ENCODE results near the gene PGBD1.

Gene PGBD1

GRCh38 chr6:28336284-28337120, 55.1 kb downstream of the PGBD1 start:
- peak; percentile 52 for DNase-seq

DNA sequence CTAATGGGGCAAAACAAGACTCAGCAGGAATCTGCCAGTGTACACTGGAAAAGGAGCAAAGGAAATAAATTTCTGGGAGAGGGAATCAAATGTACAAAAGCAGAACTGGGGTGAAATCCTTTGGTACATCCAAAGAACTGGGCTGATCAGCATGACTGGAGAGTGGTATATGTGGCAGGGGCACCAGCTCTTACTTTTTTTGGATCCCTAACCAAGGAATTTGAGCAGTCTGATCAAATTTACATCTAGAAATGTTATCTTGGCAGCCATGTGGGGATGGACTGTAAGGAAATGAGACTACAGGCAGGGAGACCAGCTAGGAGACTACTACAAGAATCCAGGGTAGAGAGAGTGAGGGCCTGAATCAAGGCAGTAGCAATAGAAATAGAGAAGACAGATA, 55.7 kb downstream of the PGBD1 start:
- DNase-seq: no peak

DNA sequence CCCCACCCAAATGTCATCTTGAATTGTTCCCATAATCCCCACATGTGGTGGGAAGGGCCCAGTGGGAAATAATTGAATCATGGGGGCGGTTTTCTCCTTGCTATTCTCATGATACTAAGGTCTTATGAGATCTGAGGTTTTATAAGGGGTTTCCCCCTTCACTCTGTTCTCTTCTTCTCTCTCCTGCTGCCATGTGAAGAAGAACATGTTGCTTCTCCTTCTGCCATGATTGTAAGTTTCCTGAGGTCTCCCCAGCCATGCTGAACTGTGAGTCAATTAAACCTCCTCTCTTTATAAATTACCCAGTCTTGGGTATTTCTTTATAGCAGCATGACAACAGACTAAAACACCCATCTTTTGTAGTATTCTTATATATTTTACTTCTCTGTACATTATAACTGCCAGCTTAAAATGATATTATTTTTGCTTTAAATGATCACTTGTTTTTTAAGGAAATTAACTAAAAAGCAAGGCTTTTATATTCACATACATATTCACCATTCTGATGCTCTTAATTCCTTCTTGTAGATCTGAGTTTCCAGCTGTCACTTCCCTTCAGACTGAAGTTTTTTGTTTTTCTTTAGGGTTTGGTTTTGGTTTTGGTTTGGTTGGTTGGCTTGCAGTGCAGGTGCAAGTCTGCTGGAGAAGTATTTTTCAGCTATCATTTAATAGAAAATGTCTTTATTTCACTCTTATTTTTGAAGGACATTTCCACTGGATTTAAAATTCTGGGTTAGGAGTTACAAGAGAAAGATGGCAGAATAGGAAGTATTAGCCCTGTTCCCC, 59.1 kb downstream of the PGBD1 start:
- DNase-seq: no peak

DNA sequence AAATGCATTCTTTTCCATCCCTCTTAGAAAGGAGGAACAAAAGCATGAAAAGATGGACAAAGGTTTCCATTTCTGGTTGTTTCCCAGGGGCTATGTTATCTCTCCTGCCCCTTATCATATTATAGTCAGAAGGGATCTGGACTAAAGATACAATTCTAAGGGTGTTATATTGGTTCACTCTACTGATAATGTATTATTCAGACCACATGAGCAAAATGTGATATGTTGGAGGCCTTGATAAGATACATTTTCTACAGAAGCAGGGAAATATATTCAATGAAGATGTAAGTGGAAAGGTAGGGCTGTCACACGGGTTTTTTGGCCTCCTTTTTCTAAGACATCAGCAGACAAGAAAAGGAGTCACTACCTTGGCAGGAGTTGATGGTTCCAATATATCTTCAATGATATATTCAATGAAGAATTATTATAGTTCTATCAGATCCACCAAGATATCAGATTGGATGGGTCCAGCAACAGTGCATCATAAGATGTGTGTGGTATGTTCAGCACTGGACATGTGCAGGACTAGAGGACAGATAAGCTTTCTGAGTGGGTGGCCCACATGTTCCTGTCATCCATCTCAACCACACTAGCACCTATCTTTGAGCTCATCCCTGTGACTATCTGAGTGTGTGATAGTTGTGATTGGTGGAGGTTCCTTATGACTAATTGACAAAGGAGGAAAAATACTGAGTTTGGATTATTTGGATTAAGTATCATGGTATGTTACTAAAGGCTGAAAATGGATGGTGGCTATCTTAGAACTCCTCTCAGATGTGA, 62.7 kb downstream of the PGBD1 start:
- no peak for DNase-seq

DNA sequence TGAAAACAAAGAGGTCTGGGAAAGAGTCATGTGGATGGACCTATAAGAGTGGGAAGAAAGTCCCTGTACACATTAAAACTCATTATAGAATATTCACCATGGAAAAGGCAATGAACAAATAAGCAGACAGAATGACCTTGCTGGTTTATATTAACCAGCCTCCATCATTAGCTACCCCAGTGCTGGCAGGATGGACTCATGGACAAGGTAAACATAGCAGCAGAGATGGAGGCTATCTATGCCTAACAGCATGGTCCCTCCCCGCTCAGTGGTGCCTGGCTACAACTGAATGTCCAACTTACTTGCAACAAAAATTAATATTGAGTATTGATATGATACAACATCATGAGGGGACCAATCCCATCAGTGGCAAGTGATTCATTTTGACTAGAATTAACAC, 63.8 kb downstream of the PGBD1 start:
- DNase-seq: no peak

DNA sequence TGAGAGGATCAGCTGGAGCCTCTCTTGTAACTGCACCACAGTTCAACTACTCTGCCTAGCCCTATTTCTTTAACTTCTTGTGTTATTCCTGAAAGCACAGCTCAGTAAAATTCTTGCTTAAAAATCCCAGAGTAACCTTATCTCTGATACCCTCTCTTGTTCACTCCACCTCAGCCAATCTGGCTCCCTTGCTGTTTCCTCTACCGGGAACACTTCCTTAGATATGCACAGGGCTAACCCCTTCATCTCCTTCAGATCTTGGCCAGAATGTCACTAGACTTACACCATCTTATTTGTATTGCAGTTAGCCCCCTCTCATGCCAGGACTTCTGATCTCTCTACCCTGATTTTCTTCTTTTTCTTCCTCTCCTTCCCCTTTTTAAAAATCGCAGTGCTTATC, 65.7 kb downstream of the PGBD1 start:
- DNase-seq: no peak

DNA sequence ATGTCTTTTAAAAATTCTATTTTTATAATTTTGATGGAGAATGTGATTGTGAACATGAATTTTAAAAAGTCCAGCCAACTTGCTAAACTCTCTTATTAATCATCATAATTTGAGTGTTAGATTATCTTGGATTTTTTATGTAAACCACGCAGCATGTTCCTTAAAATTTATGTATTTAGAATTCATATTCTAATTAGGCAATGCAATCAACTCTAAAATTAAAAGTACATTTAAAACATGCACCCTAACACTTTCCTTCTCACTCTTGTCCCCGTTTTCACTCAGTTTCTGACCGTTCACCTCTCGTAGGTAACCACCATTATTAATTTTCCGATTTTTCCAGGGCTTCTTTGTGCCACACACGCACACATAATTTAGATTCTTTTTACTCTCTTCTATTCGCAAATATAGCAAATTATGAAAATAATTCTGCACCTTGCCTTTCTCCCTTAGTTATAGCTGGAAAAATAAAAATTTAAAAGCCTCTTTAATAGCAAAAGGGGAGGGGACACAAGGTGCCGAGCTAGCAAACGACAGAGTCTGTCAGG, 68.0 kb downstream of the PGBD1 start:
- no peak for DNase-seq

- DNase-seq: peak; percentile 82
Observed at GRCh38 chr6:28349892-28350737, 68.7 kb downstream of the PGBD1 start, which contains the start of gene ZKSCAN3. Gene ZKSCAN3 (plus strand): TSS chr6:28349947. CDS start chr6:28359587, 9,640 bp downstream.

GRCh38 chr6:28351087-28351486, 69.7 kb downstream of the PGBD1 start:
- DNase-seq: no peak

DNA sequence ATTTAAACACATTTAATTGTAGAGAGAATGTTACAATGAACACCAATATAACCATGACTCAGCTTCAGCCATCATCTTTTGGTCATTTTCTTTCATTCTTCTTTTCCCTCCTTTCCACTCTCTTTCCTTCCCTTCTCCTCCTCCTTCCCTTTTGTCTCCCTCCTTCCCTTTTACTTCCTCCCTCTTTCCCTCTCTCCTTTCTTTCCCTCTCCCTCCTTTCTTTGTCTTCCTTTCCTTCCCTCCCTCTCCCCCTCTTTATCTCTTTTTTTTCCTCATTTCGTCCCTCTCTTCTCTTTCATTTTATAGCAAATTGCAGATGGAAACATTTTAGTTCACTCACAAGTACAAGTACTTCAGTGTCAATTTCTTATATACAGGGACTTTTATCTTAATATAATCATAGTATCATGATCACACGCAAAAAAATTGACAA, 70.1 kb downstream of the PGBD1 start:
- DNase-seq: no peak
